Stimulated activated memory B cell treated with anti-CD40 and anti-IgM and Interleukin-4, amounts not matched to agents 10 μg/mL and 1 μg/mL and 100 μg/mL, for 72 hours (primary cell): Measurements from ENCODE around the gene CRB2.

Source experiments
- ATAC-seq: fragments of 150-1000 bp; cut with Tn5 transposase; 2 replicates; pipeline ENCODE4 v1.10.0; 2021
- H3K27ac Mint-ChIP-seq: one replicate; pipeline ENCODE4 v1.8.0; 2022; ENCODE audit warnings: mild to moderate bottlenecking, mixed read lengths
- H3K27me3 Mint-ChIP-seq: one replicate; pipeline ENCODE4 v1.8.0; 2022; ENCODE audit warnings: mixed read lengths
- H3K36me3 Mint-ChIP-seq: one replicate; pipeline ENCODE4 v1.8.0; 2022; ENCODE audit warnings: mixed read lengths
- H3K4me1 Mint-ChIP-seq: one replicate; pipeline ENCODE4 v1.8.0; 2022; ENCODE audit warnings: mixed read lengths
- H3K4me3 Mint-ChIP-seq: one replicate; pipeline ENCODE4 v1.8.0; 2022; ENCODE audit warnings: mild to moderate bottlenecking, moderate library complexity, mixed read lengths
- H3K9me3 Mint-ChIP-seq: one replicate; pipeline ENCODE4 v1.8.0; 2022; ENCODE audit warnings: mixed read lengths

Gene CRB2

GRCh38 chr9:123419721-123420591, 64.0 kb downstream of the CRB2 start:
- Mint-ChIP-seq H3K4me3 (no peak overlapping the region), H3K4me1 (no peaks in the 10 kb centered on the region), H3K27me3 (no peaks in the 10 kb centered on the region), H3K36me3 (peaks cover 51% of the 10 kb centered on the region), H3K9me3 (no peaks in the 10 kb centered on the region), H3K27ac (no peak overlapping the region)
- ATAC-seq, result no peak

DNA sequence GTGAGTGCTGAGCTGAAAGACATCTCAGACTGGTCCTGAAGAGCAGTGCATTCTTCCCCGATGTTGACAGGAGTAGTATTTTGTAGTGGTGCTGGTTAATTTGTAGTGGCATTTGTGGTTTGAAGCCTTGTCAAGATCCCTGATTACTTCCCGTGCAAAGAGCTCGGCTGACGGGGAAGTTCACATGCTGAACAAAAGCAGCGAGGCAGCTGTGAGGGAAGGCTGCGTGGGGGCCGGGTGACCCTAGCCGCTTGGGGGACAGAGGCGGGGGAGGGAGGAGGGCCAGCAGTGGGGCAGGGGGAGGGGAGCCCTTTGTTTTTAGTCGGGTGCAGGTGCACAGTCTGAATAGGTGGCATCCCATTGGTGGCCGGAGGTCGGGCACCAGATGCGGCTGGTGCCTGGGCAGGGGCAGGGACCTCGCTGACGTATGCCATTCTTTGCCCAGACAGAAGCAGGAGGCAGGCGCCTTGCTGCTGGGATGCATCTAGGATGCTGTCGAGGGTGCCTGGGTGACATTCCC, 64.7 kb downstream of the CRB2 start:
- no peak for ATAC-seq
- peaks cover 2% of the 10 kb centered on the region for H3K4me1 Mint-ChIP-seq
- H3K36me3 Mint-ChIP-seq, result peaks cover 48% of the 10 kb centered on the region
- H3K27ac Mint-ChIP-seq, result no peak overlapping the region
- no peak overlapping the region for H3K4me3 Mint-ChIP-seq
- H3K9me3 Mint-ChIP-seq, result no peaks in the 10 kb centered on the region
- no peaks in the 10 kb centered on the region for H3K27me3 Mint-ChIP-seq

DNA sequence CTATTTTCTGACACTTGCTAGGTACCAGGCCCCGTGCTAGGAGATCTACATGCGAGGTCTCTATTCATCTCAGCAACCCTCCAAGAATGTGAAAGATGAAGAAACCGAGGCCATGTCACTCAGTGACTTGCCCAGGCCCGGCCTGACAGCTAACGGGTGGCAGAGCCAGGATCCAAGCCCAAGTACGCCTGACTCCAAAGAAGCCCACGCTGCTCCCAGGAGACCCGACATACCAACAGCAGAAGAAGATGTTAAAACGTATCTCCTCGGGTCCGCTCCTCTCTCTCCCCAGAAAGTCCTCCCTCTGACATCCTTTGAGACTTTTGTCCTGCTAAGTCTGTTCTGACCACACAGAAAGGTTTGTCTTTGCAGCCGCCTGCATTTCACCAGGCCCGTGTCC, 65.2 kb downstream of the CRB2 start:
- H3K27ac Mint-ChIP-seq, result no peak overlapping the region
- no peak for ATAC-seq

GRCh38 chr9:123421801-123422455, 65.9 kb downstream of the CRB2 start:
- no peaks in the 10 kb centered on the region for H3K27me3 Mint-ChIP-seq
- no peak overlapping the region for H3K4me3 Mint-ChIP-seq
- H3K9me3 Mint-ChIP-seq, result no peaks in the 10 kb centered on the region
- H3K27ac Mint-ChIP-seq, result no peak overlapping the region
- peaks cover 15% of the 10 kb centered on the region for H3K4me1 Mint-ChIP-seq
- no peak for ATAC-seq
- peaks cover 41% of the 10 kb centered on the region for H3K36me3 Mint-ChIP-seq

More for the DNA sequence above, 65.2 kb downstream of the CRB2 start:
- no peaks in the 10 kb centered on the region for H3K27me3 Mint-ChIP-seq
- H3K9me3 Mint-ChIP-seq, result no peaks in the 10 kb centered on the region
- H3K4me1 Mint-ChIP-seq, result peaks cover 8% of the 10 kb centered on the region
- H3K36me3 Mint-ChIP-seq, result peaks cover 46% of the 10 kb centered on the region
- no peak overlapping the region for H3K4me3 Mint-ChIP-seq

GRCh38 chr9:123422635-123423310, 66.8 kb downstream of the CRB2 start:
- H3K27me3 Mint-ChIP-seq, result no peaks in the 10 kb centered on the region
- H3K9me3 Mint-ChIP-seq, result no peaks in the 10 kb centered on the region
- H3K27ac Mint-ChIP-seq, result no peak overlapping the region
- ATAC-seq, result no peak
- peaks cover 23% of the 10 kb centered on the region for H3K4me1 Mint-ChIP-seq
- no peak overlapping the region for H3K4me3 Mint-ChIP-seq
- peaks cover 46% of the 10 kb centered on the region for H3K36me3 Mint-ChIP-seq

- H3K9me3 Mint-ChIP-seq, result no peaks in the 10 kb centered on the region
- H3K4me3 Mint-ChIP-seq, result no peak overlapping the region
- peaks cover 23% of the 10 kb centered on the region for H3K4me1 Mint-ChIP-seq
- H3K27me3 Mint-ChIP-seq, result no peaks in the 10 kb centered on the region
- H3K27ac Mint-ChIP-seq, result no peak overlapping the region
- no peak for ATAC-seq
- H3K36me3 Mint-ChIP-seq, result peaks cover 49% of the 10 kb centered on the region
These were observed 67.3 kb downstream of the CRB2 start for GRCh38 chr9:123423311-123423640.

- no peaks in the 10 kb centered on the region for H3K9me3 Mint-ChIP-seq
- no peak overlapping the region for H3K4me3 Mint-ChIP-seq
- ATAC-seq, result no peak
- H3K27me3 Mint-ChIP-seq, result no peaks in the 10 kb centered on the region
- H3K4me1 Mint-ChIP-seq, result peaks cover 30% of the 10 kb centered on the region
- no peak overlapping the region for H3K27ac Mint-ChIP-seq
- H3K36me3 Mint-ChIP-seq, result peaks cover 49% of the 10 kb centered on the region
These were observed 68.1 kb downstream of the CRB2 start for GRCh38 chr9:123424131-123424530.

GRCh38 chr9:123424552-123425225, 68.7 kb downstream of the CRB2 start:
- Mint-ChIP-seq H3K27ac (no peak overlapping the region), H3K4me3 (no peak overlapping the region), H3K27me3 (no peaks in the 10 kb centered on the region), H3K36me3 (peaks cover 51% of the 10 kb centered on the region), H3K9me3 (no peaks in the 10 kb centered on the region), H3K4me1 (peaks cover 30% of the 10 kb centered on the region)
- no peak for ATAC-seq

GRCh38 chr9:123425261-123425821, 69.3 kb downstream of the CRB2 start:
- Mint-ChIP-seq H3K36me3 (peaks cover 52% of the 10 kb centered on the region), H3K27ac (no peak overlapping the region), H3K27me3 (no peaks in the 10 kb centered on the region), H3K4me3 (no peak overlapping the region), H3K9me3 (peaks cover under 1% of the 10 kb centered on the region), H3K4me1 (peaks cover 30% of the 10 kb centered on the region)
- ATAC-seq, result no peak

DNA sequence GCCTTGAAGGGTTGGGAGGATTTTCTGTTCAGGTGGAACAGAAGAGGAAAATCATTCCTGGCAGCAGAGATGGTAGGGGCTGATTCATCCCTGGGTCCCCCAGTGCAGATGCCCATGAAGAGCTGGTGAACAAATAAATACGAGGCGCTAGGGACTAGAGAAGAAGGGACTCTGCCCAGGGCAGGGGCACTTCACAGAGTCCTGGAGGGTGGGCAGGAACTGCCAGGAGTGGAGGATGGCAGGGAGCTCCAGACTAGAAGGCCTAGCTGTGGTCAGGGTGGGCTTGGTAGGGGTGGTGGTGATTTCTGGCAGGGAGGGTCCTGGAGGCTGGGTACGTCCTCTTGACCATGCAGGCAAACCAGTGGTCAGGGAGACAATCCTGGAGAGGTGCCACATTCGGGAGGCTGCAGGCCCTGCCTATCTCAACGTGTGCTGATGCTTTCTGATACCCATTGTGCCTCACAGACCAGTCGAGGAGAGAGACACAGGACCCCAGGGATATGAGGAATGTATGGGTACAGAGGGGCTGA, 69.9 kb downstream of the CRB2 start:
- H3K27me3 Mint-ChIP-seq, result no peaks in the 10 kb centered on the region
- peaks cover 4% of the 10 kb centered on the region for H3K9me3 Mint-ChIP-seq
- H3K4me3 Mint-ChIP-seq, result no peak overlapping the region
- H3K36me3 Mint-ChIP-seq, result peaks cover 53% of the 10 kb centered on the region
- peaks cover 30% of the 10 kb centered on the region for H3K4me1 Mint-ChIP-seq
- no peak overlapping the region for H3K27ac Mint-ChIP-seq
- ATAC-seq, result peak; percentile 16

GRCh38 chr9:123426406-123426805, 70.4 kb downstream of the CRB2 start:
- peaks cover 59% of the 10 kb centered on the region for H3K36me3 Mint-ChIP-seq
- H3K4me3 Mint-ChIP-seq, result no peak overlapping the region
- H3K9me3 Mint-ChIP-seq, result peaks cover 4% of the 10 kb centered on the region
- H3K27me3 Mint-ChIP-seq, result no peaks in the 10 kb centered on the region
- H3K27ac Mint-ChIP-seq, result no peak overlapping the region
- ATAC-seq, result peak; percentile 72
- peaks cover 30% of the 10 kb centered on the region for H3K4me1 Mint-ChIP-seq
